ENCODE measurements around the gene MTHFD1L.

DNA sequence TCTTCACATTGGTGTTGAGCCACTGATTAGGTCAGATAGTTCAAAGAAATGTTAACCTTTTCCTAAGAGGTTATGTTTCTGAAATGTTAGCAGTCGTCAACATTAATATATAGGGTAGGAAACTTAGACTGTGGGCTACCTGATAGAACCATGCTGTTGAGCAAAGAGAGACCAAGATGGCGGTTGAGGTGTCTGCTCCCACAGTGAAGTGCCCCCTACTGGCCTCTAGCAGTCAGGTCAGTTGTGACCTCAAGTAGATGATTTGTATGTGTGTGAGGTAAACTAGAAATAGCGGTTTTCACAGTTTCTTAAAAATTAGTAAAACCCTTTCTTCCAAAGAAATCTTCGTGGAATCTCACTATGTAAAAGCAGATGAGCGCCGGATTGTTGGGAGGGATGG is 40.3 kb downstream of the MTHFD1L start:
- TF ChIP-seq, protein P1, sequence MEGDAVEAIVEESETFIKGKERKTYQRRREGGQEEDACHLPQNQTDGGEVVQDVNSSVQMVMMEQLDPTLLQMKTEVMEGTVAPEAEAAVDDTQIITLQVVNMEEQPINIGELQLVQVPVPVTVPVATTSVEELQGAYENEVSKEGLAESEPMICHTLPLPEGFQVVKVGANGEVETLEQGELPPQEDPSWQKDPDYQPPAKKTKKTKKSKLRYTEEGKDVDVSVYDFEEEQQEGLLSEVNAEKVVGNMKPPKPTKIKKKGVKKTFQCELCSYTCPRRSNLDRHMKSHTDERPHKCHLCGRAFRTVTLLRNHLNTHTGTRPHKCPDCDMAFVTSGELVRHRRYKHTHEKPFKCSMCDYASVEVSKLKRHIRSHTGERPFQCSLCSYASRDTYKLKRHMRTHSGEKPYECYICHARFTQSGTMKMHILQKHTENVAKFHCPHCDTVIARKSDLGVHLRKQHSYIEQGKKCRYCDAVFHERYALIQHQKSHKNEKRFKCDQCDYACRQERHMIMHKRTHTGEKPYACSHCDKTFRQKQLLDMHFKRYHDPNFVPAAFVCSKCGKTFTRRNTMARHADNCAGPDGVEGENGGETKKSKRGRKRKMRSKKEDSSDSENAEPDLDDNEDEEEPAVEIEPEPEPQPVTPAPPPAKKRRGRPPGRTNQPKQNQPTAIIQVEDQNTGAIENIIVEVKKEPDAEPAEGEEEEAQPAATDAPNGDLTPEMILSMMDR (conservative IDR thresholded peaks at IDR 0.05): peak; percentile 31
- TF ChIP-seq ZFX (IDR thresholded peaks at IDR 0.05): no peak

Measured in C4-2B (cell line).